ENCODE measurements around the gene MAML3. TPM values are rescaled to one million over a fixed set of nuclear protein-coding genes. Genes with fewer than 3 reads are reported as not detected.

The MAML3 gene
- total and polyA plus RNA-seq, 2 of the 13 experiments (the other 11 are each of a cell fraction or from before 2014, with no cell fraction given) = 0.05 to 0.13 TPM

- TF ChIP-seq, protein P1, sequence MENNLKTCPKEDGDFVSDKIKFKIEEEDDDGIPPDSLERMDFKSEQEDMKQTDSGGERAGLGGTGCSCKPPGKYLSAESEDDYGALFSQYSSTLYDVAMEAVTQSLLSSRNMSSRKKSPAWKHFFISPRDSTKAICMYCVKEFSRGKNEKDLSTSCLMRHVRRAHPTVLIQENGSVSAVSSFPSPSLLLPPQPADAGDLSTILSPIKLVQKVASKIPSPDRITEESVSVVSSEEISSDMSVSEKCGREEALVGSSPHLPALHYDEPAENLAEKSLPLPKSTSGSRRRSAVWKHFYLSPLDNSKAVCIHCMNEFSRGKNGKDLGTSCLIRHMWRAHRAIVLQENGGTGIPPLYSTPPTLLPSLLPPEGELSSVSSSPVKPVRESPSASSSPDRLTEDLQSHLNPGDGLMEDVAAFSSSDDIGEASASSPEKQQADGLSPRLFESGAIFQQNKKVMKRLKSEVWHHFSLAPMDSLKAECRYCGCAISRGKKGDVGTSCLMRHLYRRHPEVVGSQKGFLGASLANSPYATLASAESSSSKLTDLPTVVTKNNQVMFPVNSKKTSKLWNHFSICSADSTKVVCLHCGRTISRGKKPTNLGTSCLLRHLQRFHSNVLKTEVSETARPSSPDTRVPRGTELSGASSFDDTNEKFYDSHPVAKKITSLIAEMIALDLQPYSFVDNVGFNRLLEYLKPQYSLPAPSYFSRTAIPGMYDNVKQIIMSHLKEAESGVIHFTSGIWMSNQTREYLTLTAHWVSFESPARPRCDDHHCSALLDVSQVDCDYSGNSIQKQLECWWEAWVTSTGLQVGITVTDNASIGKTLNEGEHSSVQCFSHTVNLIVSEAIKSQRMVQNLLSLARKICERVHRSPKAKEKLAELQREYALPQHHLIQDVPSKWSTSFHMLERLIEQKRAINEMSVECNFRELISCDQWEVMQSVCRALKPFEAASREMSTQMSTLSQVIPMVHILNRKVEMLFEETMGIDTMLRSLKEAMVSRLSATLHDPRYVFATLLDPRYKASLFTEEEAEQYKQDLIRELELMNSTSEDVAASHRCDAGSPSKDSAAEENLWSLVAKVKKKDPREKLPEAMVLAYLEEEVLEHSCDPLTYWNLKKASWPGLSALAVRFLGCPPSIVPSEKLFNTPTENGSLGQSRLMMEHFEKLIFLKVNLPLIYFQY (CRISPR knock-in tag; IDR thresholded peaks at IDR 0.05; ENCODE audit: borderline replicate concordance) = peak; percentile 77; the same call in 1 of the 2 replicates
- TF ChIP-seq ZNF101 (CRISPR knock-in tag; IDR thresholded peaks at IDR 0.05; ENCODE audit: borderline replicate concordance, low read depth) (no peak), BRCA1 (CRISPR knock-in tag; IDR thresholded peaks at IDR 0.05) (no peak), ZNF781 (CRISPR knock-in tag; IDR thresholded peaks at IDR 0.05; ENCODE audit: borderline replicate concordance, not compliant biosample characterization) (no peak), REPIN1 (CRISPR knock-in tag; IDR thresholded peaks at IDR 0.05; ENCODE audit: borderline replicate concordance, low read depth) (no peak), IRF2 (CRISPR knock-in tag; IDR thresholded peaks at IDR 0.05) (peak; percentile 73), NFYB (CRISPR knock-in tag; IDR thresholded peaks at IDR 0.05) (no peak), NFKB2 (CRISPR knock-in tag; IDR thresholded peaks at IDR 0.05; ENCODE audit: borderline replicate concordance) (no peak), MTA3 (CRISPR knock-in tag; IDR thresholded peaks at IDR 0.05) (no peak), CHD2 (IDR thresholded peaks at IDR 0.05; ENCODE audit: low read depth, low read length) (no peak), HOMEZ (CRISPR knock-in tag; IDR thresholded peaks at IDR 0.05; ENCODE audit: low read depth) (peak; percentile 90), CEBPG (CRISPR knock-in tag; IDR thresholded peaks at IDR 0.05) (peak; percentile 63)
- TF ChIP-seq, protein P2, sequence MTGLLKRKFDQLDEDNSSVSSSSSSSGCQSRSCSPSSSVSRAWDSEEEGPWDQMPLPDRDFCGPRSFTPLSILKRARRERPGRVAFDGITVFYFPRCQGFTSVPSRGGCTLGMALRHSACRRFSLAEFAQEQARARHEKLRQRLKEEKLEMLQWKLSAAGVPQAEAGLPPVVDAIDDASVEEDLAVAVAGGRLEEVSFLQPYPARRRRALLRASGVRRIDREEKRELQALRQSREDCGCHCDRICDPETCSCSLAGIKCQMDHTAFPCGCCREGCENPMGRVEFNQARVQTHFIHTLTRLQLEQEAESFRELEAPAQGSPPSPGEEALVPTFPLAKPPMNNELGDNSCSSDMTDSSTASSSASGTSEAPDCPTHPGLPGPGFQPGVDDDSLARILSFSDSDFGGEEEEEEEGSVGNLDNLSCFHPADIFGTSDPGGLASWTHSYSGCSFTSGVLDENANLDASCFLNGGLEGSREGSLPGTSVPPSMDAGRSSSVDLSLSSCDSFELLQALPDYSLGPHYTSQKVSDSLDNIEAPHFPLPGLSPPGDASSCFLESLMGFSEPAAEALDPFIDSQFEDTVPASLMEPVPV (CRISPR knock-in tag; IDR thresholded peaks at IDR 0.05) = no peak
- TF ChIP-seq, protein P3, sequence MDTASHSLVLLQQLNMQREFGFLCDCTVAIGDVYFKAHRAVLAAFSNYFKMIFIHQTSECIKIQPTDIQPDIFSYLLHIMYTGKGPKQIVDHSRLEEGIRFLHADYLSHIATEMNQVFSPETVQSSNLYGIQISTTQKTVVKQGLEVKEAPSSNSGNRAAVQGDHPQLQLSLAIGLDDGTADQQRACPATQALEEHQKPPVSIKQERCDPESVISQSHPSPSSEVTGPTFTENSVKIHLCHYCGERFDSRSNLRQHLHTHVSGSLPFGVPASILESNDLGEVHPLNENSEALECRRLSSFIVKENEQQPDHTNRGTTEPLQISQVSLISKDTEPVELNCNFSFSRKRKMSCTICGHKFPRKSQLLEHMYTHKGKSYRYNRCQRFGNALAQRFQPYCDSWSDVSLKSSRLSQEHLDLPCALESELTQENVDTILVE (CRISPR knock-in tag; IDR thresholded peaks at IDR 0.05) = no peak
- TF ChIP-seq, protein P4, sequence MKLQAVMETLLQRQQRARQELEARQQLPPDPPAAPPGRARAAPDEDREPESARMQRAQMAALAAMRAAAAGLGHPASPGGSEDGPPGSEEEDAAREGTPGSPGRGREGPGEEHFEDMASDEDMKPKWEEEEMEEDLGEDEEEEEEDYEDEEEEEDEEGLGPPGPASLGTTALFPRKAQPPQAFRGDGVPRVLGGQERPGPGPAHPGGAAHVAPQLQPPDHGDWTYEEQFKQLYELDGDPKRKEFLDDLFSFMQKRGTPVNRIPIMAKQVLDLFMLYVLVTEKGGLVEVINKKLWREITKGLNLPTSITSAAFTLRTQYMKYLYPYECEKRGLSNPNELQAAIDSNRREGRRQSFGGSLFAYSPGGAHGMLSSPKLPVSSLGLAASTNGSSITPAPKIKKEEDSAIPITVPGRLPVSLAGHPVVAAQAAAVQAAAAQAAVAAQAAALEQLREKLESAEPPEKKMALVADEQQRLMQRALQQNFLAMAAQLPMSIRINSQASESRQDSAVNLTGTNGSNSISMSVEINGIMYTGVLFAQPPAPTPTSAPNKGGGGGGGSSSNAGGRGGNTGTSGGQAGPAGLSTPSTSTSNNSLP (IDR thresholded peaks at IDR 0.05; ENCODE audit: low read depth, low read length) = peak; percentile 91
- TF ChIP-seq, protein P5, sequence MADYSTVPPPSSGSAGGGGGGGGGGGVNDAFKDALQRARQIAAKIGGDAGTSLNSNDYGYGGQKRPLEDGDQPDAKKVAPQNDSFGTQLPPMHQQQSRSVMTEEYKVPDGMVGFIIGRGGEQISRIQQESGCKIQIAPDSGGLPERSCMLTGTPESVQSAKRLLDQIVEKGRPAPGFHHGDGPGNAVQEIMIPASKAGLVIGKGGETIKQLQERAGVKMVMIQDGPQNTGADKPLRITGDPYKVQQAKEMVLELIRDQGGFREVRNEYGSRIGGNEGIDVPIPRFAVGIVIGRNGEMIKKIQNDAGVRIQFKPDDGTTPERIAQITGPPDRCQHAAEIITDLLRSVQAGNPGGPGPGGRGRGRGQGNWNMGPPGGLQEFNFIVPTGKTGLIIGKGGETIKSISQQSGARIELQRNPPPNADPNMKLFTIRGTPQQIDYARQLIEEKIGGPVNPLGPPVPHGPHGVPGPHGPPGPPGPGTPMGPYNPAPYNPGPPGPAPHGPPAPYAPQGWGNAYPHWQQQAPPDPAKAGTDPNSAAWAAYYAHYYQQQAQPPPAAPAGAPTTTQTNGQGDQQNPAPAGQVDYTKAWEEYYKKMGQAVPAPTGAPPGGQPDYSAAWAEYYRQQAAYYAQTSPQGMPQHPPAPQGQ (CRISPR knock-in tag; IDR thresholded peaks at IDR 0.05; ENCODE audit: borderline replicate concordance) = no peak
Observed at GRCh38 chr4:139689093-139689722, 464.8 kb downstream of the MAML3 start (continued).

Measured in HepG2 (cell line).